Activated CD8-positive, alpha-beta T cell treated with anti-CD3 and anti-CD28 coated beads, Interleukin-2, amount 10 ng/mL, durations not matched to agents 7 days and 5 days (primary cell): Measurements from ENCODE around the gene ARMC12. TPM values are rescaled to one million over a fixed set of nuclear protein-coding genes. Genes with fewer than 3 reads are reported as not detected.

Experiments
- ATAC-seq: fragments of 150-1000 bp; cut with Tn5 transposase; one replicate; pipeline ENCODE4 v1.10.0; 2021; ENCODE audit warnings: moderate library complexity
- CTCF ChIA-PET: fragments of 350-600 bp; sonication (Branson Sonifier 250); formaldehyde crosslinking; loops from one replicate; lab custom pipeline; 2021; ENCODE audit warnings: antibody characterized with exemption; lab: Charles Lee
- POLR2A ChIA-PET: fragments of 350-600 bp; sonication (Branson Sonifier 250); formaldehyde crosslinking; loops from one replicate; lab custom pipeline; 2021; ENCODE audit warnings: antibody characterized with exemption; lab: Charles Lee
- DNase-seq: peaks from one replicate; pipeline ENCODE4 v3.0.0-alpha.2; 2020
- H3K27ac Mint-ChIP-seq: one replicate; pipeline ENCODE4 v1.8.0; 2021; ENCODE audit warnings: mild to moderate bottlenecking, mixed read lengths
- H3K27me3 Mint-ChIP-seq: one replicate; pipeline ENCODE4 v1.8.0; 2021; ENCODE audit warnings: low read depth, mixed read lengths
- H3K36me3 Mint-ChIP-seq: one replicate; pipeline ENCODE4 v1.8.0; 2021; ENCODE audit warnings: low read depth, mixed read lengths
- H3K4me1 Mint-ChIP-seq: one replicate; pipeline ENCODE4 v1.8.0; 2021; ENCODE audit warnings: low read depth, mixed read lengths
- H3K4me3 Mint-ChIP-seq: one replicate; pipeline ENCODE4 v1.8.0; 2021; ENCODE audit warnings: mild to moderate bottlenecking, mixed read lengths
- H3K9me3 Mint-ChIP-seq: one replicate; pipeline ENCODE4 v1.8.0; 2022; ENCODE audit warnings: mixed read lengths; ENCODE audit not compliant: insufficient read depth
- total RNA-seq, 2 experiments: library from RNA; stranded (reverse); gene quantifications; one replicate each; pipeline ENCODE4 v1.2.3, GENCODE V29; 2021

Gene ARMC12
- total RNA-seq, 2 experiments from 2014 or later, result 0.37 to 0.45 TPM

GRCh38 chr6:35706468-35706867 lies 30.4 kb upstream of the ARMC12 start:
- Mint-ChIP-seq H3K36me3 (no peaks in the 10 kb centered on the region), H3K9me3 (no peaks in the 10 kb centered on the region), H3K27me3 (no peaks in the 10 kb centered on the region), H3K4me1 (peaks cover 19% of the 10 kb centered on the region), H3K27ac (no peak overlapping the region), H3K4me3 (no peak overlapping the region)
- no peak for ATAC-seq
- DNase-seq, result no peak
- ChIA-PET POLR2A (no interaction called here), CTCF (interaction anchor here (1.0 kb wide), 1 partner anchor 154 kb away, joined by 3 read pairs; no protein-coding TSS in a partner anchor)

- DNase-seq (no peak), ATAC-seq (no peak)
- ChIA-PET POLR2A (no interaction called here), CTCF (interaction anchor here (0.9 kb wide), 1 partner anchor 28 kb away, joined by 3 read pairs; no protein-coding TSS in a partner anchor)
- H3K36me3 Mint-ChIP-seq, result no peaks in the 10 kb centered on the region
- no peak overlapping the region for H3K27ac Mint-ChIP-seq
- H3K4me3 Mint-ChIP-seq, result no peak overlapping the region
- H3K4me1 Mint-ChIP-seq, result peaks cover 27% of the 10 kb centered on the region
- no peaks in the 10 kb centered on the region for H3K27me3 Mint-ChIP-seq
- no peaks in the 10 kb centered on the region for H3K9me3 Mint-ChIP-seq
Measured at GRCh38 chr6:35707714-35708407, 29.0 kb upstream of the ARMC12 start.

- POLR2A ChIA-PET, result no interaction called here
- DNase-seq, result no peak
- no peak for ATAC-seq
- Mint-ChIP-seq H3K9me3 (no peaks in the 10 kb centered on the region), H3K4me1 (peaks cover 34% of the 10 kb centered on the region), H3K27me3 (no peaks in the 10 kb centered on the region), H3K27ac (no peak overlapping the region), H3K36me3 (no peaks in the 10 kb centered on the region), H3K4me3 (no peak overlapping the region)
- CTCF ChIA-PET, result no interaction called here
Measured at GRCh38 chr6:35708585-35708984, 28.2 kb upstream of the ARMC12 start.

GRCh38 chr6:35710241-35710847 lies 26.5 kb upstream of the ARMC12 start:
- Mint-ChIP-seq H3K36me3 (no peaks in the 10 kb centered on the region), H3K27ac (no peak overlapping the region), H3K4me3 (no peak overlapping the region), H3K27me3 (no peaks in the 10 kb centered on the region), H3K4me1 (peaks cover 34% of the 10 kb centered on the region), H3K9me3 (no peaks in the 10 kb centered on the region)
- peak; percentile 82 for ATAC-seq
- ChIA-PET POLR2A (interaction anchor here (1.0 kb wide), 1 partner anchor 22 kb away, joined by 4 read pairs; no protein-coding TSS in a partner anchor), CTCF (interaction anchor here (1.2 to 2.4 kb wide), 2 partner anchors 26 to 86 kb away, joined by 4 to 12 read pairs; partner anchors contain the start of gene ARMC12)
- DNase-seq, result no peak

- no peak overlapping the region for H3K4me3 Mint-ChIP-seq
- DNase-seq, result no peak
- peaks cover 34% of the 10 kb centered on the region for H3K4me1 Mint-ChIP-seq
- H3K36me3 Mint-ChIP-seq, result no peaks in the 10 kb centered on the region
- no peak for ATAC-seq
- no peaks in the 10 kb centered on the region for H3K9me3 Mint-ChIP-seq
- H3K27ac Mint-ChIP-seq, result no peak overlapping the region
- no peaks in the 10 kb centered on the region for H3K27me3 Mint-ChIP-seq
- CTCF ChIA-PET, result interaction anchor here (0.8 to 2.4 kb wide), 4 partner anchors 16 to 127 kb away, joined by 3 to 12 read pairs (median 3); partner anchors contain the start of gene ARMC12
- POLR2A ChIA-PET, result no interaction called here
Measured at GRCh38 chr6:35711731-35712130, 25.1 kb upstream of the ARMC12 start.

- Mint-ChIP-seq H3K4me1 (peaks cover 43% of the 10 kb centered on the region), H3K9me3 (no peaks in the 10 kb centered on the region), H3K27ac (no peak overlapping the region), H3K27me3 (no peaks in the 10 kb centered on the region), H3K36me3 (no peaks in the 10 kb centered on the region), H3K4me3 (no peak overlapping the region)
- no peak for DNase-seq
- CTCF ChIA-PET, result interaction anchor here (0.8 to 1.9 kb wide), 5 partner anchors 14 to 35 kb away, joined by 3 to 7 read pairs (median 3); partner anchors contain the start of gene ARMC12
- POLR2A ChIA-PET, result interaction anchor here (0.7 to 0.8 kb wide), 2 partner anchors 12 to 19 kb away, joined by 3 read pairs; no protein-coding TSS in a partner anchor
- ATAC-seq, result peak; percentile 39
Measured at GRCh38 chr6:35713006-35713767, 23.6 kb upstream of the ARMC12 start.

- ChIA-PET CTCF (no interaction called here), POLR2A (interaction anchor here (1.0 kb wide), 1 partner anchor 15 kb away, joined by 3 read pairs; no protein-coding TSS in a partner anchor)
- ATAC-seq (no peak), DNase-seq (no peak)
- Mint-ChIP-seq H3K27me3 (no peaks in the 10 kb centered on the region), H3K36me3 (no peaks in the 10 kb centered on the region), H3K4me3 (no peak overlapping the region), H3K9me3 (no peaks in the 10 kb centered on the region), H3K27ac (no peak overlapping the region), H3K4me1 (peaks cover 58% of the 10 kb centered on the region)
Measured at GRCh38 chr6:35716798-35717197, 20.0 kb upstream of the ARMC12 start.

- Mint-ChIP-seq H3K27me3 (no peaks in the 10 kb centered on the region), H3K4me1 (peaks cover 50% of the 10 kb centered on the region), H3K27ac (peak overlapping the region; percentile 85), H3K9me3 (no peaks in the 10 kb centered on the region), H3K4me3 (no peak overlapping the region), H3K36me3 (no peaks in the 10 kb centered on the region)
- no peak for ATAC-seq
- POLR2A ChIA-PET, result interaction anchor here (1.7 to 3.1 kb wide), 3 partner anchors 10 to 49 kb away, joined by 5 to 17 read pairs (median 9); no protein-coding TSS in a partner anchor
- CTCF ChIA-PET, result interaction anchor here (0.7 to 1.7 kb wide), 3 partner anchors 11 to 30 kb away, joined by 3 to 7 read pairs (median 4); no protein-coding TSS in a partner anchor
- no peak for DNase-seq
Measured at GRCh38 chr6:35717449-35718374, 19.1 kb upstream of the ARMC12 start.

GRCh38 chr6:35718375-35718736 lies 18.5 kb upstream of the ARMC12 start:
- Mint-ChIP-seq H3K9me3 (no peaks in the 10 kb centered on the region), H3K4me3 (no peak overlapping the region), H3K27ac (peak overlapping the region; percentile 85), H3K4me1 (peaks cover 45% of the 10 kb centered on the region), H3K36me3 (no peaks in the 10 kb centered on the region), H3K27me3 (no peaks in the 10 kb centered on the region)
- ChIA-PET POLR2A (interaction anchor here (1.7 to 3.1 kb wide), 3 partner anchors 10 to 49 kb away, joined by 5 to 17 read pairs (median 9); no protein-coding TSS in a partner anchor), CTCF (interaction anchor here (0.7 to 3.5 kb wide), 4 partner anchors 10 to 31 kb away, joined by 3 to 16 read pairs (median 6); partner anchors contain the start of gene ARMC12)
- no peak for ATAC-seq
- no peak for DNase-seq

GRCh38 chr6:35718911-35719381 lies 17.9 kb upstream of the ARMC12 start:
- ChIA-PET POLR2A (interaction anchor here (1.7 to 3.1 kb wide), 3 partner anchors 9 to 50 kb away, joined by 5 to 17 read pairs (median 9); no protein-coding TSS in a partner anchor), CTCF (interaction anchor here (1.2 to 3.5 kb wide), 4 partner anchors 9 to 196 kb away, joined by 3 to 16 read pairs (median 6); partner anchors contain the start of gene ARMC12)
- Mint-ChIP-seq H3K36me3 (no peaks in the 10 kb centered on the region), H3K27me3 (no peaks in the 10 kb centered on the region), H3K4me1 (peaks cover 39% of the 10 kb centered on the region), H3K9me3 (no peaks in the 10 kb centered on the region), H3K27ac (peak overlapping the region; percentile 85), H3K4me3 (peak overlapping the region; percentile 47)
- peak; percentile 47 for ATAC-seq
- DNase-seq, result no peak
